OCI-LY3 (cell line): ENCODE measurements around the gene GORAB.

Experiments
- EZH2phosphoT487 ChIP-seq: fragments of 200-600 bp; shearing (Covaris generic); IDR thresholded peaks from 2 replicates; pipeline ENCODE4 v1.6.1; 2018; ENCODE audit warnings: antibody characterized with exemption, mixed run types, low read depth
- TF ChIP-seq, protein P1 (sequence below): fragments of 200-600, 300-600 bp; sonication (generic); IDR thresholded peaks from 2 replicates; pipeline ENCODE4 v1.5.1; 2014; ENCODE audit warnings: antibody characterized with exemption, low read length, low read depth

DNA sequence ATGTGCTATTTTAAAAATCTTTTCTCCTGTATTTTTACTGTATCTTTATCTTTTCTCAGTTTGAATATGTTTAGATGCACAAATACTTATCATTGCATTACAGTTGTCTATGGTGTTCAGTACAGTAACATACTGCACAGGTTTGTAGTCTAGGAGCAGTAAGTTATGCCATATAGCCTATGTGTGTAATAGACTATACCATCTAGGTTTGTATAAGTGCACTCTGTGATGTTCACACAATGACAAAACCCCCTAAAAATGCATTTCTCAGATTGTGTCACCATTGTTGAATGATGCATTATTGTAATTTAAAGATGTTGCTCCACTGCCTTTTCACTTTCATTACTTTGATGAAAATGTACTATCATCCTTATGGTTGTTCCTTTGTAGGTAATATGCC lies 67.1 kb downstream of the GORAB start:
- TF ChIP-seq, protein P1, sequence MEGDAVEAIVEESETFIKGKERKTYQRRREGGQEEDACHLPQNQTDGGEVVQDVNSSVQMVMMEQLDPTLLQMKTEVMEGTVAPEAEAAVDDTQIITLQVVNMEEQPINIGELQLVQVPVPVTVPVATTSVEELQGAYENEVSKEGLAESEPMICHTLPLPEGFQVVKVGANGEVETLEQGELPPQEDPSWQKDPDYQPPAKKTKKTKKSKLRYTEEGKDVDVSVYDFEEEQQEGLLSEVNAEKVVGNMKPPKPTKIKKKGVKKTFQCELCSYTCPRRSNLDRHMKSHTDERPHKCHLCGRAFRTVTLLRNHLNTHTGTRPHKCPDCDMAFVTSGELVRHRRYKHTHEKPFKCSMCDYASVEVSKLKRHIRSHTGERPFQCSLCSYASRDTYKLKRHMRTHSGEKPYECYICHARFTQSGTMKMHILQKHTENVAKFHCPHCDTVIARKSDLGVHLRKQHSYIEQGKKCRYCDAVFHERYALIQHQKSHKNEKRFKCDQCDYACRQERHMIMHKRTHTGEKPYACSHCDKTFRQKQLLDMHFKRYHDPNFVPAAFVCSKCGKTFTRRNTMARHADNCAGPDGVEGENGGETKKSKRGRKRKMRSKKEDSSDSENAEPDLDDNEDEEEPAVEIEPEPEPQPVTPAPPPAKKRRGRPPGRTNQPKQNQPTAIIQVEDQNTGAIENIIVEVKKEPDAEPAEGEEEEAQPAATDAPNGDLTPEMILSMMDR = no peak
- no peak for TF ChIP-seq EZH2phosphoT487
